ENCODE results near the gene GTSE1. TPM values are rescaled to one million over a fixed set of nuclear protein-coding genes. Genes with fewer than 3 reads are reported as not detected.

The GTSE1 gene
- total and polyA plus RNA-seq, 2 of the 13 experiments (the other 11 are each of a cell fraction or from before 2014, with no cell fraction given), result 10.7 to 13.5 TPM

DNA sequence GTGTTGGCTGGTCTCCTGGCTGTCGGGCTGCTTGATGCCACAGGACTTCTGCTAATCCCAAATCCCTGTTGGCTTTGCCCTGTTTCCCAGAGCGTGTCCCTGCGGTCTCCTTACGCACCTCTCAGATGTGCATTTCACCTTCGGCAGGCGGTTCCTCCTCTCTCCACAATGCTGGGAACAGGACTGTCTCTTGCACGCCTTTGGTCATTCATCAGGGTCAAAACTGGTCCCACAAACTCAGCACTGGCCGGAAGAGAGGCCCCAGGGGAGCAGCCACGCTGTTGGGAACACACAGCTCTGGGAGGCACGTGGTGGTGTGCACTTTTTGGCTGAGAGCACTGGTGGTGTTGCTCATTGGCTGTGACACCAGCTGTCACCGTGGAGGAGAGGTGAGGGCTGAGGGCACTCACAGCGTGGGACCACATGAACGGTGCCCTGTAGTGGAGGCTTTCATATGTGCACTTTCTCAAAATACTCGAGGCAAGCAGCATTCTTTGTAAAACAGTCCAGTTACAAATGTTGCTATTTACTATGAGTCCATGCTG, 23.6 kb downstream of the GTSE1 start (continued):
- TF ChIP-seq, protein P1, sequence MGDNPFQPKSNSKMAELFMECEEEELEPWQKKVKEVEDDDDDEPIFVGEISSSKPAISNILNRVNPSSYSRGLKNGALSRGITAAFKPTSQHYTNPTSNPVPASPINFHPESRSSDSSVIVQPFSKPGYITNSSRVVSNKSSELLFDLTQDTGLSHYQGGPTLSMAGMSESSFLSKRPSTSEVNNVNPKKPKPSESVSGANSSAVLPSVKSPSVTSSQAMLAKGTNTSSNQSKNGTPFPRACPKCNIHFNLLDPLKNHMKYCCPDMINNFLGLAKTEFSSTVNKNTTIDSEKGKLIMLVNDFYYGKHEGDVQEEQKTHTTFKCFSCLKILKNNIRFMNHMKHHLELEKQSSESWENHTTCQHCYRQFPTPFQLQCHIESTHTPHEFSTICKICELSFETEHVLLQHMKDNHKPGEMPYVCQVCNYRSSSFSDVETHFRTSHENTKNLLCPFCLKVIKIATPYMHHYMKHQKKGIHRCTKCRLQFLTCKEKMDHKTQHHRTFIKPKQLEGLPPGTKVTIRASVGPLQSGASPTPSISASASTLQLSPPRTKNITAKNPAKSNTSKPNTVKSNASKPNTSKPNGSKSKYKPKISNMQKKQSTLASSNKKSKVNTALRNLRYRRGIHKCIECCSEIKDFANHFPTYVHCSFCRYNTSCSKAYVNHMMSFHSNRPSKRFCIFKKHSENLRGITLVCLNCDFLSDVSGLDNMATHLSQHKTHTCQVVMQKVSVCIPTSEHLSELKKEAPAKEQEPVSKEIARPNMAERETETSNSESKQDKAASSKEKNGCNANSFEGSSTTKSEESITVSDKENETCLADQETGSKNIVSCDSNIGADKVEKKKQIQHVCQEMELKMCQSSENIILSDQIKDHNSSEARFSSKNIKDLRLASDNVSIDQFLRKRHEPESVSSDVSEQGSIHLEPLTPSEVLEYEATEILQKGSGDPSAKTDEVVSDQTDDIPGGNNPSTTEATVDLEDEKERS (CRISPR knock-in tag; IDR thresholded peaks at IDR 0.05), result no peak
- TF ChIP-seq, protein P2, sequence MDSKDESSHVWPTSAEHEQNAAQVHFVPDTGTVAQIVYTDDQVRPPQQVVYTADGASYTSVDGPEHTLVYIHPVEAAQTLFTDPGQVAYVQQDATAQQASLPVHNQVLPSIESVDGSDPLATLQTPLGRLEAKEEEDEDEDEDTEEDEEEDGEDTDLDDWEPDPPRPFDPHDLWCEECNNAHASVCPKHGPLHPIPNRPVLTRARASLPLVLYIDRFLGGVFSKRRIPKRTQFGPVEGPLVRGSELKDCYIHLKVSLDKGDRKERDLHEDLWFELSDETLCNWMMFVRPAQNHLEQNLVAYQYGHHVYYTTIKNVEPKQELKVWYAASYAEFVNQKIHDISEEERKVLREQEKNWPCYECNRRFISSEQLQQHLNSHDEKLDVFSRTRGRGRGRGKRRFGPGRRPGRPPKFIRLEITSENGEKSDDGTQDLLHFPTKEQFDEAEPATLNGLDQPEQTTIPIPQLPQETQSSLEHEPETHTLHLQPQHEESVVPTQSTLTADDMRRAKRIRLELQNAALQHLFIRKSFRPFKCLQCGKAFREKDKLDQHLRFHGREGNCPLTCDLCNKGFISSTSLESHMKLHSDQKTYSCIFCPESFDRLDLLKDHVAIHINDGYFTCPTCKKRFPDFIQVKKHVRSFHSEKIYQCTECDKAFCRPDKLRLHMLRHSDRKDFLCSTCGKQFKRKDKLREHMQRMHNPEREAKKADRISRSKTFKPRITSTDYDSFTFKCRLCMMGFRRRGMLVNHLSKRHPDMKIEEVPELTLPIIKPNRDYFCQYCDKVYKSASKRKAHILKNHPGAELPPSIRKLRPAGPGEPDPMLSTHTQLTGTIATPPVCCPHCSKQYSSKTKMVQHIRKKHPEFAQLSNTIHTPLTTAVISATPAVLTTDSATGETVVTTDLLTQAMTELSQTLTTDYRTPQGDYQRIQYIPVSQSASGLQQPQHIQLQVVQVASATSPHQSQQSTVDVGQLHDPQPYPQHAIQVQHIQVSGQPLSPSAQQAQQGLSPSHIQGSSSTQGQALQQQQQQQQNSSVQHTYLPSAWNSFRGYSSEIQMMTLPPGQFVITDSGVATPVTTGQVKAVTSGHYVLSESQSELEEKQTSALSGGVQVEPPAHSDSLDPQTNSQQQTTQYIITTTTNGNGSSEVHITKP (CRISPR knock-in tag; IDR thresholded peaks at IDR 0.05; ENCODE audit: low read depth), result no peak
- no peak for TF ChIP-seq BRCA1 (CRISPR knock-in tag; IDR thresholded peaks at IDR 0.05)
- no peak for TF ChIP-seq ZKSCAN1 (IDR thresholded peaks at IDR 0.05; ENCODE audit: low read length)

DNA sequence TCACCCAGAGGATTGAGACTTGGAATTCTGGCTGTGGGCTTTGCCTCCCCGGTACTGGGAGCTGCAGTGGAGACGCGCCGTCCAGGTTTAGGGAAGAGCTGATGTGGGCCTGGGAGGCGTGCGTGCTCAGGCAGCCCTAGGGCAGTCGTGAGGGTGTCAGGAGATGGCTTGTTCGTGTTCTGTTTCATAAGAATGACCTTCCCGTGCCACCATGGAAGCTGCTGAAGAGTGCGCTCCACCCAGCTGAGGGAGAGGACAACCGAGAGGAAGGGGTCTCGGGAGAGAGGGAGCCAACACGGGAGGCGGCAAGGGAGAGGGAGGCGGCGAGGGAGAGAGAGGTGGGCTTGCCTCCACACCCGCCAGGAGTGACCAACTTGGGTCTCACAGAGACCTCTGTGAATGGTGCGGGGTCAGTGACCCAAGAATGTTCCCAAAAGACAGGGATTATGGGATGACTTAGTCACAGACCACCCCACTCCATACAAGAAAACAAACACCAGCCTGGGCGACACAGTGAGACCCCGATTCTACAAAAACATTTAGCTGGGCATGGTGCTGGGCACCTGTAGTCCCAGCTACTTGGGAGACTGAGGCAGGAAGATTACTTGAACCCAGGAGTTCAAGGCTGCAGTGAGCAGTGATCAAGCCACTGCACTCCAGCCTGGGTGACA, 24.2 kb downstream of the GTSE1 start:
- Histone ChIP-seq H3K4me1 (ENCODE audit: insufficient read depth, low read length) (no peaks in the 10 kb centered on the region), H3K27ac (ENCODE audit: extremely low read length, insufficient read depth, low read length) (no peak overlapping the region), H2AFZ (ENCODE audit: low read length) (no peak overlapping the region), H3K9ac (ENCODE audit: insufficient read depth, low read depth, low read length) (no peak overlapping the region), H3K79me2 (ENCODE audit: insufficient read depth, low read length) (no peaks in the 10 kb centered on the region), H3K9me3 (ENCODE audit: low read length) (no peaks in the 10 kb centered on the region), H4K20me1 (ENCODE audit: insufficient read depth, low read length) (no peaks in the 10 kb centered on the region), H3K4me2 (ENCODE audit: low read depth, low read length) (no peak overlapping the region), H3K27me3 (ENCODE audit: control insufficient read depth in 1 of 2, insufficient read depth in 2 of 2, low read length in 2 of 2) (no peaks in the 10 kb centered on the region), H3K36me3 (replicated peaks in 1 of 2; ENCODE audit: control insufficient read depth in 1 of 2, insufficient read depth in 2 of 2, low read length in 2 of 2) (peaks cover 12 to 78% of the 10 kb centered on the region in 2 experiments), H3K4me3 (replicated peaks in 1 of 3; ENCODE audit: insufficient read depth in 1 of 3, low read depth in 2 of 3, low read length in 3 of 3) (no peak overlapping the region)
- FAIRE-seq (no peak), DNase-seq (ENCODE audit: low spot score) (no peak), ATAC-seq (no peak)
- in situ Hi-C loops (cut with HindIII; ENCODE audit: extremely low pct_ligation_motif_present, low pct_unique_long_range_greater_than_20kb), result no loop called here
- BruUV-seq (replicated peaks), result no TSS peak
- ChIA-PET CTCF (ENCODE audit: low intra/inter-chr PET ratio, low total read pairs) (no interaction called here), POLR2A (no interaction called here)
- 98% methylated on average over 20 of the region's 20 CpGs for WGBS (ENCODE audit: low lambda C conversion rate)
- intact Hi-C loops (cut with micrococcal nuclease; ENCODE audit: unreplicated experiment), result no loop called here
- no peak for TF ChIP-seq ZNF441 (CRISPR knock-in tag; IDR thresholded peaks at IDR 0.05; ENCODE audit: borderline replicate concordance)
- no peak for TF ChIP-seq ZNF879 (CRISPR knock-in tag; IDR thresholded peaks at IDR 0.05)
- TF ChIP-seq, protein P3, sequence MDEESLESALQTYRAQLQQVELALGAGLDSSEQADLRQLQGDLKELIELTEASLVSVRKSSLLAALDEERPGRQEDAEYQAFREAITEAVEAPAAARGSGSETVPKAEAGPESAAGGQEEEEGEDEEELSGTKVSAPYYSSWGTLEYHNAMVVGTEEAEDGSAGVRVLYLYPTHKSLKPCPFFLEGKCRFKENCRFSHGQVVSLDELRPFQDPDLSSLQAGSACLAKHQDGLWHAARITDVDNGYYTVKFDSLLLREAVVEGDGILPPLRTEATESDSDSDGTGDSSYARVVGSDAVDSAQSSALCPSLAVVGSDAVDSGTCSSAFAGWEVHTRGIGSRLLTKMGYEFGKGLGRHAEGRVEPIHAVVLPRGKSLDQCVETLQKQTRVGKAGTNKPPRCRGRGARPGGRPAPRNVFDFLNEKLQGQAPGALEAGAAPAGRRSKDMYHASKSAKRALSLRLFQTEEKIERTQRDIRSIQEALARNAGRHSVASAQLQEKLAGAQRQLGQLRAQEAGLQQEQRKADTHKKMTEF (CRISPR knock-in tag; IDR thresholded peaks at IDR 0.05), result no peak
- TF ChIP-seq KMT2A (CRISPR knock-in tag; IDR thresholded peaks at IDR 0.05), result no peak
- TF ChIP-seq REL (CRISPR knock-in tag; conservative IDR thresholded peaks at IDR 0.05), result no peak

Measured in HepG2 (cell line).